Mesendoderm (in vitro differentiated cells): ENCODE results near the gene NAV2.

ENCODE experiments used
- DNase-seq: peaks from one replicate; pipeline ENCODE4 v3.0.0; 2013
- H2AK5ac ChIP-seq: 2 replicates; pipeline ENCODE4 v1.6.1; 2013; ENCODE audit warnings: low read length, inconsistent platforms
- H2BK120ac ChIP-seq: 2 replicates; pipeline ENCODE4 v1.6.1; 2013; ENCODE audit warnings: low read depth, mild to moderate bottlenecking, low read length, moderate library complexity, mixed read lengths
- H2BK15ac ChIP-seq: replicated peaks from 2 replicates; pipeline ENCODE4 v1.6.1; 2013; ENCODE audit warnings: low read depth, mild to moderate bottlenecking, moderate library complexity
- H2BK5ac ChIP-seq: 2 replicates; pipeline ENCODE4 v1.6.1; 2013; ENCODE audit warnings: low read length, inconsistent platforms
- H3K18ac ChIP-seq: 2 replicates; pipeline ENCODE4 v1.6.1; 2013; ENCODE audit warnings: mild to moderate bottlenecking, low read length, mixed read lengths
- H3K23ac ChIP-seq: one replicate; pipeline ENCODE4 v1.6.1; 2013; ENCODE audit warnings: low read length
- H3K27ac ChIP-seq: 2 replicates; pipeline ENCODE4 v1.5.1; 2013; ENCODE audit warnings: low read depth, mild to moderate bottlenecking, inconsistent platforms, low read length, moderate library complexity
- H3K27me3 ChIP-seq: 2 replicates; pipeline ENCODE4 v1.6.1; 2013; ENCODE audit warnings: low read length, control low read depth, mild to moderate bottlenecking, inconsistent platforms; ENCODE audit not compliant: insufficient read depth, poor library complexity
- H3K36me3 ChIP-seq: 2 replicates; pipeline ENCODE4 v1.6.1; 2013; ENCODE audit warnings: low read length, inconsistent platforms; ENCODE audit not compliant: control insufficient read depth, insufficient read depth
- H3K4ac ChIP-seq: one replicate; pipeline ENCODE4 v1.6.1; 2013; ENCODE audit warnings: low read depth, mild to moderate bottlenecking, low read length, moderate library complexity
- H3K4me1 ChIP-seq: 2 replicates; pipeline ENCODE4 v1.6.1; 2013; ENCODE audit warnings: low read depth, low read length, inconsistent platforms; ENCODE audit not compliant: control insufficient read depth
- H3K4me2 ChIP-seq: 2 replicates; pipeline ENCODE4 v1.6.1; 2013; ENCODE audit warnings: low read length
- H3K4me3 ChIP-seq: 2 replicates; pipeline ENCODE4 v1.5.1; 2013; ENCODE audit warnings: mild to moderate bottlenecking, low read length
- H3K56ac ChIP-seq: one replicate; pipeline ENCODE4 v1.6.1; 2013; ENCODE audit warnings: low read length
- H3K79me1 ChIP-seq: 2 replicates; pipeline ENCODE4 v1.6.1; 2013; ENCODE audit warnings: low read length, inconsistent platforms
- H3K79me2 ChIP-seq: 2 replicates; pipeline ENCODE4 v1.6.1; 2013; ENCODE audit warnings: mild to moderate bottlenecking, low read length; ENCODE audit not compliant: control insufficient read depth, insufficient read depth
- H3K9ac ChIP-seq: 2 replicates; pipeline ENCODE4 v1.6.1; 2013; ENCODE audit warnings: low read length, inconsistent platforms
- H4K5ac ChIP-seq: one replicate; pipeline ENCODE4 v1.6.1; 2013; ENCODE audit warnings: low read length
- H4K8ac ChIP-seq: one replicate; pipeline ENCODE4 v1.6.1; 2013; ENCODE audit warnings: low read depth, mild to moderate bottlenecking, control low read depth, low read length, moderate library complexity
- WGBS: extraction: QIAGEN DNeasy Blood & Tissue Kit; methylation state at CpG from one replicate; pipeline ENCODE4 v1.1.7; 2013; ENCODE audit warnings: low lambda C conversion rate, missing lambda C conversion rate; ENCODE audit not compliant: insufficient coverage; ENCODE audit errors: extremely low coverage; 5-methylcytosine and 5-hydroxymethylcytosine counted together

The NAV2 gene

DNA sequence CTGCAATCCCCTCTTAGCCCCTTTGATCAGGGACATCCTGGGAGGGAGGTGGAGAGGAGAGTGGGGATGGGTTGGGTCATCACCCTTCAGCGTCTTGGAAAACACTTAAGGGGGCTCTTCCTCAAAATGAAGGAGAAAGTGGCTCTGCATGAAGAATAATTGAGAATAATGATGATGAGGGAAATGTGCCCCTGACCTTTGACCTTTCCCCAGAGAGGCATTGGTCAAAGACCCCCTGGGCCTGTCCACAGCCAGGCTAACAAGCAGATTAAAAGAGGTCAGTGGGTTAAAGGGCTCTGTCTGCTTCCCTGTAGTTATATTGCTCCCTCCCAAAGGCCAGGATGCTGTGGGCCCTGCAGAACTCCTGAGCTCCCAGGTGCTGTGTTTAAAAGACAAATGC, 68.7 kb downstream of the NAV2 start:
- Histone ChIP-seq H3K4ac (no peak overlapping the region), H2BK15ac (no peak overlapping the region), H2BK5ac (no peak overlapping the region), H2BK120ac (no peak overlapping the region), H3K18ac (no peak overlapping the region), H3K4me2 (no peak overlapping the region), H2AK5ac (no peak overlapping the region), H3K79me2 (no peaks in the 10 kb centered on the region), H3K56ac (no peak overlapping the region), H3K4me3 (no peak overlapping the region), H4K5ac (no peak overlapping the region), H4K8ac (no peak overlapping the region), H3K27ac (no peak overlapping the region), H3K36me3 (no peaks in the 10 kb centered on the region), H3K9ac (no peak overlapping the region), H3K79me1 (no peaks in the 10 kb centered on the region), H3K27me3 (no peaks in the 10 kb centered on the region), H3K23ac (no peak overlapping the region), H3K4me1 (peaks cover 2% of the 10 kb centered on the region)
- WGBS, result no CpG with 5 or more reads among the region's 1 CpG
- DNase-seq, result no peak

GRCh38 chr11:19785265-19785664, 72.6 kb downstream of the NAV2 start:
- Histone ChIP-seq H3K4me3 (no peak overlapping the region), H2AK5ac (no peak overlapping the region), H3K4me1 (no peaks in the 10 kb centered on the region), H2BK120ac (no peak overlapping the region), H4K5ac (no peak overlapping the region), H2BK15ac (no peak overlapping the region), H3K4me2 (no peak overlapping the region), H3K79me1 (no peaks in the 10 kb centered on the region), H3K79me2 (no peaks in the 10 kb centered on the region), H4K8ac (no peak overlapping the region), H3K27ac (no peak overlapping the region), H3K27me3 (no peaks in the 10 kb centered on the region), H3K56ac (no peak overlapping the region), H3K4ac (no peak overlapping the region), H3K18ac (no peak overlapping the region), H2BK5ac (no peak overlapping the region), H3K23ac (no peak overlapping the region), H3K9ac (no peak overlapping the region), H3K36me3 (no peaks in the 10 kb centered on the region)
- no peak for DNase-seq
- WGBS, result no CpG with 5 or more reads among the region's 2 CpGs

DNA sequence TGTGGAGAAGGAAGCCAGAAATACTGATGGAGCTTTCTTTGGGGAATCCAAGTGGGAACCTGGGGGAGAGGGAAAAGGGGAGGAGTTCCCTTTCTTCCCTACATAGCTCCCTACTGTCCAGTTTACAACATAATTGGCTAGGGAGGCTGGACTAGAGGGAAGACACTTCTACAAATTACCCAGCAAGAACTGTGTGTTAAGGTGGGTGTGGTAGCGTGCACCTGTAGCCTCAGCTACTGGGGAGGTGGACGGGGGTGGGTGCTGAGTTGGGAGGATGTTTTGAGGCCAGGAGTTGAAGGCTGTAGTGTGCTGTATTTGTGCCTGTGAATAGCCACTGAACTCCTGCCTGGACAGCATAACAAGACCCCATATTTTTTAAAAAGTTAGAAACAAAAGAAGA, 74.0 kb downstream of the NAV2 start:
- Histone ChIP-seq H4K5ac (no peak overlapping the region), H3K79me2 (no peaks in the 10 kb centered on the region), H3K27me3 (no peaks in the 10 kb centered on the region), H3K4ac (no peak overlapping the region), H4K8ac (no peak overlapping the region), H3K4me3 (no peak overlapping the region), H2BK120ac (no peak overlapping the region), H3K36me3 (no peaks in the 10 kb centered on the region), H3K56ac (no peak overlapping the region), H2BK5ac (no peak overlapping the region), H2BK15ac (no peak overlapping the region), H2AK5ac (no peak overlapping the region), H3K27ac (no peak overlapping the region), H3K18ac (no peak overlapping the region), H3K4me1 (no peaks in the 10 kb centered on the region), H3K79me1 (no peaks in the 10 kb centered on the region), H3K4me2 (no peak overlapping the region), H3K9ac (no peak overlapping the region), H3K23ac (no peak overlapping the region)
- no peak for DNase-seq
- no CpG with 5 or more reads among the region's 2 CpGs for WGBS

- Histone ChIP-seq H3K36me3 (no peaks in the 10 kb centered on the region), H3K18ac (no peak overlapping the region), H3K79me1 (no peaks in the 10 kb centered on the region), H3K79me2 (no peaks in the 10 kb centered on the region), H2BK15ac (no peak overlapping the region), H4K5ac (no peak overlapping the region), H3K56ac (no peak overlapping the region), H3K4me2 (no peak overlapping the region), H2BK5ac (no peak overlapping the region), H3K23ac (no peak overlapping the region), H3K9ac (no peak overlapping the region), H3K4ac (no peak overlapping the region), H2AK5ac (no peak overlapping the region), H4K8ac (no peak overlapping the region), H3K4me1 (no peaks in the 10 kb centered on the region), H3K4me3 (no peak overlapping the region), H3K27ac (no peak overlapping the region), H3K27me3 (no peaks in the 10 kb centered on the region), H2BK120ac (no peak overlapping the region)
- DNase-seq, result no peak
- WGBS, result no CpG with 5 or more reads among the region's 4 CpGs
Measured at GRCh38 chr11:19788435-19788834, 75.8 kb downstream of the NAV2 start.

DNA sequence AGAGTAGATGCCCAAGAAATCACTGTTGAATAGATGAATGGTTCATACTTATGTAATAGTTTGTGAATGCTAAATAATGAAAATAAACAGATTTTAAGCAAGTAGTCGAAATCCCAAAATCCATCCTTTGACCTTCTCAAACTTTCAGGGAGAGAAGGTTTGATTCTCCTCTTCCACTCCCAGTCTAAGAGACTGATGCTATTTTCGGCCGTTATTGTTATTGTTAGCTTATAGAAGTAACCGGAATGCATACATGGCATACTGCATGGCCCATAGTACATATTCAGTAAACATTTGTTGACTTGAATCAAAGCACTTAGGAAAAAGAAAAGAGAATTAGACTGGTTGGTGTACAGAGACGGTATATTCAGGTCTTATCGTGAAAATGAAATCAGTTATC, 76.6 kb downstream of the NAV2 start:
- Histone ChIP-seq H3K4me1 (no peaks in the 10 kb centered on the region), H2AK5ac (no peak overlapping the region), H3K27ac (no peak overlapping the region), H3K56ac (no peak overlapping the region), H3K18ac (no peak overlapping the region), H3K79me2 (no peaks in the 10 kb centered on the region), H4K5ac (no peak overlapping the region), H2BK15ac (no peak overlapping the region), H2BK120ac (no peak overlapping the region), H3K9ac (no peak overlapping the region), H2BK5ac (no peak overlapping the region), H3K4me2 (no peak overlapping the region), H3K79me1 (no peaks in the 10 kb centered on the region), H3K27me3 (no peaks in the 10 kb centered on the region), H4K8ac (no peak overlapping the region), H3K4me3 (no peak overlapping the region), H3K23ac (no peak overlapping the region), H3K36me3 (no peaks in the 10 kb centered on the region), H3K4ac (no peak overlapping the region)
- no CpG with 5 or more reads among the region's 6 CpGs for WGBS
- DNase-seq, result no peak

- no peak overlapping the region for H3K4ac ChIP-seq
- no peak overlapping the region for H3K18ac ChIP-seq
- no peak for DNase-seq
- H2BK5ac ChIP-seq, result no peak overlapping the region
- H3K4me1 ChIP-seq, result no peaks in the 10 kb centered on the region
- H2BK120ac ChIP-seq, result no peak overlapping the region
- no CpG with 5 or more reads among the region's 10 CpGs for WGBS
- H3K23ac ChIP-seq, result no peak overlapping the region
- H3K36me3 ChIP-seq, result no peaks in the 10 kb centered on the region
- no peak overlapping the region for H4K8ac ChIP-seq
- H3K27ac ChIP-seq, result no peak overlapping the region
- no peak overlapping the region for H3K56ac ChIP-seq
- no peaks in the 10 kb centered on the region for H3K79me2 ChIP-seq
- H3K27me3 ChIP-seq, result no peaks in the 10 kb centered on the region
- H4K5ac ChIP-seq, result no peak overlapping the region
- H3K4me3 ChIP-seq, result no peak overlapping the region
- H3K79me1 ChIP-seq, result no peaks in the 10 kb centered on the region
- no peak overlapping the region for H2AK5ac ChIP-seq
- no peak overlapping the region for H3K9ac ChIP-seq
- H3K4me2 ChIP-seq, result no peak overlapping the region
- no peak overlapping the region for H2BK15ac ChIP-seq
Measured at GRCh38 chr11:19789835-19790710, 77.4 kb downstream of the NAV2 start.
